Adrenal gland (tissue), 5 donors: ENCODE results near the gene BHLHE23.

Experiments used
- CTCF ChIP-seq, 6 experiments: fragments of 450-650 bp in 4 of 6; fragments of 200-600 bp in 2 of 6; sonication (generic) in 1 of 6; IDR thresholded peaks; 1 replicate in 5 of 6; 2 replicates in 1 of 6; pipeline versions ENCODE4 v1.5.1 to v1.8.0; 2016 to 2021; ENCODE audit warnings: antibody characterized with exemption in 6 of 6, mild to moderate bottlenecking in 2 of 6, moderate library complexity in 1 of 6
- POLR2A ChIP-seq, 2 donors: fragments of 450-650 bp; IDR thresholded peaks; one replicate each; pipeline ENCODE4 v1.6.1; 2017; ENCODE audit warnings: antibody characterized with exemption in 2 of 2, mild to moderate bottlenecking in 2 of 2, moderate library complexity in 1 of 2
- donor health status: DM: no; HTN: no; CAD: no.

GRCh38 chr20:63035603-63036185 is 28.9 kb upstream of the BHLHE23 start:
- TF ChIP-seq CTCF (IDR thresholded peaks at IDR 0.05) (no peak), POLR2A (IDR thresholded peaks at IDR 0.05) (no peak)
